Ovary (tissue), 9 donors: ENCODE data around the gene OLIG1. TPM values are rescaled to one million over a fixed set of nuclear protein-coding genes. Genes with fewer than 3 reads are reported as not detected.

Experiments used
- DNase-seq, 5 donors: peaks; one replicate each; pipeline ENCODE4 v3.0.0-alpha.2; 2019 to 2020
- H3K27ac ChIP-seq, 2 donors: fragments of 200-600 bp; one replicate each; pipeline versions ENCODE4 v1.5.1 to v1.8.0; 2019 to 2022
- H3K27me3 ChIP-seq: fragments of 200-600 bp; one replicate; pipeline ENCODE4 v1.8.0; 2022
- H3K36me3 ChIP-seq: fragments of 200-600 bp; sonication (generic); one replicate; pipeline ENCODE4 v1.5.1; 2019
- H3K4me1 ChIP-seq: one replicate; pipeline ENCODE4 v1.8.1; 2013; ENCODE audit warnings: mild to moderate bottlenecking, moderate library complexity; ENCODE audit not compliant: insufficient read depth
- H3K4me3 ChIP-seq: fragments of 200-600 bp; sonication (generic); one replicate; pipeline ENCODE4 v1.5.1; 2017
- H3K9me3 ChIP-seq, 2 donors: fragments of 200-600 bp in 1 of 2; sonication (generic) in 1 of 2; one replicate each; pipeline versions ENCODE4 v1.5.1 to v1.8.1; 2013 to 2019; ENCODE audit warnings: mild to moderate bottlenecking in 1 of 2, moderate library complexity in 1 of 2
- EP300 ChIP-seq: sonication (generic); formaldehyde crosslinking; IDR thresholded peaks from one replicate; pipeline ENCODE4 v1.6.1; 2017; ENCODE audit warnings: antibody characterized with exemption
- POLR2A ChIP-seq: fragments of 450-650 bp; IDR thresholded peaks from one replicate; pipeline ENCODE4 v1.6.1; 2017; ENCODE audit warnings: antibody characterized with exemption, mild to moderate bottlenecking, moderate library complexity
- WGBS, 3 donors: extraction: QIAGEN DNeasy Blood & Tissue Kit in 1 of 3; methylation state at CpG; one replicate each; pipeline versions ENCODE4 v1.1.5 to v1.1.7; 2013 to 2017; 5-methylcytosine and 5-hydroxymethylcytosine counted together
- intact Hi-C, 4 donors: fragments of 100-400 bp; cut with DNase I; formaldehyde crosslinking; loops; one replicate each; pipeline versions ENCODE4 v1.11.0 to v1.15.1; 2022 to 2023
- polyA plus RNA-seq, 2 donors: library from polyadenylated mRNA; stranded (reverse); fragments of 200-250 nt in 1 of 2; fragments of 350-450 nt in 1 of 2; fragmentation: Illumina TruSeq in 1 of 2; extraction: RNeasy Lipid Tissue Mini Kit (QIAGEN cat#74804) in 1 of 2; gene quantifications; one replicate each; pipeline ENCODE4 v1.2.3, GENCODE V29; 2013 to 2014
- total RNA-seq, 7 donors: library from RNA; depleted of rRNA in 2 of 7; stranded (reverse); fragments of >200 nt in 2 of 7; fragmentation: NEBNext Ultra II Directional in 3 of 7; extraction: Animal tissue kit (Norgen Biotek cat#: 25700) in 3 of 7; gene quantifications; one replicate each; pipeline versions ENCODE4 v1.1.0 to v1.2.4, GENCODE V29; 2016 to 2023
- TF ChIP-seq, protein P1 (sequence below), 3 donors: fragments of 450-650 bp in 2 of 3; fragments of 200-600 bp in 1 of 3; IDR thresholded peaks; one replicate each; pipeline versions ENCODE4 v1.5.1 to v1.8.0; 2016 to 2022; ENCODE audit warnings: antibody characterized with exemption in 3 of 3, mild to moderate bottlenecking in 1 of 3
- donor health status: DM: no; HTN: no; CAD: no; lungs with moderate emphysema.
- donor health status: DM: no; HTN: no; CAD: no.
- donor health status: Bipolar disorder and iron deficiency.
- donor health status: DM: yes; HTN: yes; CAD: no.
- donor health status: DM: no; HTN: no; CAD: no.
- donor health status: DM: yes; HTN: yes; CAD: no.

OLIG1 gene
- total and polyA plus RNA-seq, 9 donors = not detected

DNA sequence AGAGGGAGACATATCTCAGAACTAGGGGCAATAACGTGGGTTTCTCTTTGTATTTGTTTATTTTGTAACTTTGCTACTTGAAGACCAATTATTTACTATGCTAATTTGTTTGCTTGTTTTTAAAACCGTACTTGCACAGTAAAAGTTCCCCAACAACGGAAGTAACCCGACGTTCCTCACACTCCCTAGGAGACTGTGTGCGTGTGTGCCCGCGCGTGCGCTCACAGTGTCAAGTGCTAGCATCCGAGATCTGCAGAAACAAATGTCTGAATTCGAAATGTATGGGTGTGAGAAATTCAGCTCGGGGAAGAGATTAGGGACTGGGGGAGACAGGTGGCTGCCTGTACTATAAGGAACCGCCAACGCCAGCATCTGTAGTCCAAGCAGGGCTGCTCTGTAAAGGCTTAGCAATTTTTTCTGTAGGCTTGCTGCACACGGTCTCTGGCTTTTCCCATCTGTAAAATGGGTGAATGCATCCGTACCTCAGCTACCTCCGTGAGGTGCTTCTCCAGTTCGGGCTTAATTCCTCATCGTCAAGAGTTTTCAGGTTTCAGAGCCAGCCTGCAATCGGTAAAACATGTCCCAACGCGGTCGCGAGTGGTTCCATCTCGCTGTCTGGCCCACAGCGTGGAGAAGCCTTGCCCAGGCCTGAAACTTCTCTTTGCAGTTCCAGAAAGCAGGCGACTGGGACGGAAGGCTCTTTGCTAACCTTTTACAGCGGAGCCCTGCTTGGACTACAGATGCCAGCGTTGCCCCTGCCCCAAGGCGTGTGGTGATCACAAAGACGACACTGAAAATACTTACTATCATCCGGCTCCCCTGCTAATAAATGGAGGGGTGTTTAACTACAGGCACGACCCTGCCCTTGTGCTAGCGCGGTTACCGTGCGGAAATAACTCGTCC lies 45.5 kb upstream of the OLIG1 start:
- intact Hi-C loops = loop anchor here in 1 of 4 donors (5.0 kb wide), 1 partner anchor 33 kb away; no protein-coding TSS in a partner anchor
- Histone ChIP-seq H3K4me1 (peaks cover 2% of the 10 kb centered on the region), H3K9me3 (no peaks in the 10 kb centered on the region), H3K27me3 (peaks cover 4% of the 10 kb centered on the region), H3K4me3 (no peak overlapping the region), H3K27ac (no peak overlapping the region), H3K36me3 (no peaks in the 10 kb centered on the region)
- no peak for DNase-seq
- TF ChIP-seq POLR2A = no peak
- TF ChIP-seq EP300 = no peak
- TF ChIP-seq, protein P1, sequence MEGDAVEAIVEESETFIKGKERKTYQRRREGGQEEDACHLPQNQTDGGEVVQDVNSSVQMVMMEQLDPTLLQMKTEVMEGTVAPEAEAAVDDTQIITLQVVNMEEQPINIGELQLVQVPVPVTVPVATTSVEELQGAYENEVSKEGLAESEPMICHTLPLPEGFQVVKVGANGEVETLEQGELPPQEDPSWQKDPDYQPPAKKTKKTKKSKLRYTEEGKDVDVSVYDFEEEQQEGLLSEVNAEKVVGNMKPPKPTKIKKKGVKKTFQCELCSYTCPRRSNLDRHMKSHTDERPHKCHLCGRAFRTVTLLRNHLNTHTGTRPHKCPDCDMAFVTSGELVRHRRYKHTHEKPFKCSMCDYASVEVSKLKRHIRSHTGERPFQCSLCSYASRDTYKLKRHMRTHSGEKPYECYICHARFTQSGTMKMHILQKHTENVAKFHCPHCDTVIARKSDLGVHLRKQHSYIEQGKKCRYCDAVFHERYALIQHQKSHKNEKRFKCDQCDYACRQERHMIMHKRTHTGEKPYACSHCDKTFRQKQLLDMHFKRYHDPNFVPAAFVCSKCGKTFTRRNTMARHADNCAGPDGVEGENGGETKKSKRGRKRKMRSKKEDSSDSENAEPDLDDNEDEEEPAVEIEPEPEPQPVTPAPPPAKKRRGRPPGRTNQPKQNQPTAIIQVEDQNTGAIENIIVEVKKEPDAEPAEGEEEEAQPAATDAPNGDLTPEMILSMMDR (IDR thresholded peaks at IDR 0.05) = no peak
- WGBS, 3 donors = 4% methylated on average over 40 of the region's 40 CpGs

DNA sequence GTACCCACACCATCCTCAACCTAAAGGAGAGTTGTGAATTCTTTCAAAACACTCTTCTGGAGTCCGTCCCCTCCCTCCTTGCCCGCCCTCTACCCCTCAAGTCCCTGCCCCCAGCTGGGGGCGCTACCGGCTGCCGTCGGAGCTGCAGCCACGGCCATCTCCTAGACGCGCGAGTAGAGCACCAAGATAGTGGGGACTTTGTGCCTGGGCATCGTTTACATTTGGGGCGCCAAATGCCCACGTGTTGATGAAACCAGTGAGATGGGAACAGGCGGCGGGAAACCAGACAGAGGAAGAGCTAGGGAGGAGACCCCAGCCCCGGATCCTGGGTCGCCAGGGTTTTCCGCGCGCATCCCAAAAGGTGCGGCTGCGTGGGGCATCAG lies 44.8 kb upstream of the OLIG1 start:
- H3K9me3 ChIP-seq = no peaks in the 10 kb centered on the region
- H3K27ac ChIP-seq = no peak overlapping the region
- H3K27me3 ChIP-seq = peaks cover 4% of the 10 kb centered on the region
- H3K4me3 ChIP-seq = no peak overlapping the region
- H3K36me3 ChIP-seq = no peaks in the 10 kb centered on the region
- DNase-seq = no peak
- peaks cover 2% of the 10 kb centered on the region for H3K4me1 ChIP-seq
- 1 to 3% (median 2%) methylated on average over 22 of the region's 22 CpGs for WGBS, 3 donors
- intact Hi-C loops = no loop called here
- TF ChIP-seq POLR2A = no peak
- no peak for TF ChIP-seq EP300
- TF ChIP-seq, protein P1 (IDR thresholded peaks at IDR 0.05) = no peak

DNA sequence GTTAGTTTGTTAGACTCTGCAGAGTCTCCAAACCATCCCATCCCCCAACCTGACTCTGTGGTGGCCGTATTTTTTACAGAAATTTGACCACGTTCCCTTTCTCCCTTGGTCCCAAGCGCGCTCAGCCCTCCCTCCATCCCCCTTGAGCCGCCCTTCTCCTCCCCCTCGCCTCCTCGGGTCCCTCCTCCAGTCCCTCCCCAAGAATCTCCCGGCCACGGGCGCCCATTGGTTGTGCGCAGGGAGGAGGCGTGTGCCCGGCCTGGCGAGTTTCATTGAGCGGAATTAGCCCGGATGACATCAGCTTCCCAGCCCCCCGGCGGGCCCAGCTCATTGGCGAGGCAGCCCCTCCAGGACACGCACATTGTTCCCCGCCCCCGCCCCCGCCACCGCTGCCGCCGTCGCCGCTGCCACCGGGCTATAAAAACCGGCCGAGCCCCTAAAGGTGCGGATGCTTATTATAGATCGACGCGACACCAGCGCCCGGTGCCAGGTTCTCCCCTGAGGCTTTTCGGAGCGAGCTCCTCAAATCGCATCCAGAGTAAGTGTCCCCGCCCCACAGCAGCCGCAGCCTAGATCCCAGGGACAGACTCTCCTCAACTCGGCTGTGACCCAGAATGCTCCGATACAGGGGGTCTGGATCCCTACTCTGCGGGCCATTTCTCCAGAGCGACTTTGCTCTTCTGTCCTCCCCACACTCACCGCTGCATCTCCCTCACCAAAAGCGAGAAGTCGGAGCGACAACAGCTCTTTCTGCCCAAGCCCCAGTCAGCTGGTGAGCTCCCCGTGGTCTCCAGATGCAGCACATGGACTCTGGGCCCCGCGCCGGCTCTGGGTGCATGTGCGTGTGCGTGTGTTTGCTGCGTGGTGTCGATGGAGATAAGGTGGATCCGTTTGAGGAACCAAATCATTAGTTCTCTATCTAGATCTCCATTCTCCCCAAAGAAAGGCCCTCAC lies 44.2 kb upstream of the OLIG1 start, which contains the start of gene OLIG2:
Gene OLIG2, plus strand, starts transcription at position 447 of the 954 bp plus-strand sequence. CDS start 928 bp downstream, outside the sequence.
- no peak within 1 kb of the TSS for H3K4me3 ChIP-seq
- no peaks in the 10 kb centered on the region for H3K9me3 ChIP-seq
- WGBS, 3 donors = 1 to 3% (median 2%) methylated on average over 44 to 59 of the region's 59 CpGs
- TF ChIP-seq EP300 (no peak), POLR2A (no peak)
- TF ChIP-seq, protein P1 (IDR thresholded peaks at IDR 0.05) = no peak
- H3K36me3 ChIP-seq = no peaks in the 10 kb centered on the region
- no peak within 1 kb of the TSS for H3K27ac ChIP-seq
- peaks cover 2% of the 10 kb centered on the region for H3K4me1 ChIP-seq
- H3K27me3 ChIP-seq = peaks cover 4% of the 10 kb centered on the region
- DNase-seq = no peak
- intact Hi-C loops = no loop called here

DNA sequence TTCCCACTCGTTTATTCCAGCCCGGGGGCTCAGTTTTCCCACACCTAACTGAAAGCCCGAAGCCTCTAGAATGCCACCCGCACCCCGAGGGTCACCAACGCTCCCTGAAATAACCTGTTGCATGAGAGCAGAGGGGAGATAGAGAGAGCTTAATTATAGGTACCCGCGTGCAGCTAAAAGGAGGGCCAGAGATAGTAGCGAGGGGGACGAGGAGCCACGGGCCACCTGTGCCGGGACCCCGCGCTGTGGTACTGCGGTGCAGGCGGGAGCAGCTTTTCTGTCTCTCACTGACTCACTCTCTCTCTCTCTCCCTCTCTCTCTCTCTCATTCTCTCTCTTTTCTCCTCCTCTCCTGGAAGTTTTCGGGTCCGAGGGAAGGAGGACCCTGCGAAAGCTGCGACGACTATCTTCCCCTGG lies 43.5 kb upstream of the OLIG1 start:
- no peak for TF ChIP-seq EP300
- TF ChIP-seq, protein P1 (IDR thresholded peaks at IDR 0.05) = no peak
- TF ChIP-seq POLR2A = no peak
- no peak for DNase-seq
- WGBS, 3 donors = 3 to 5% (median 4%) methylated on average over 21 of the region's 21 CpGs
- Histone ChIP-seq H3K36me3 (no peaks in the 10 kb centered on the region), H3K4me1 (peaks cover 2% of the 10 kb centered on the region), H3K4me3 (no peak overlapping the region), H3K27me3 (peaks cover 4% of the 10 kb centered on the region), H3K27ac (no peak overlapping the region), H3K9me3 (no peaks in the 10 kb centered on the region)
- intact Hi-C loops = no loop called here
